AG04449 (cell line): ENCODE results near the gene RDH8.

Experiments
- CTCF ChIA-PET: fragments of 350-600 bp; formaldehyde crosslinking; extraction: SDS; loops from one replicate; lab custom pipeline; 2021; ENCODE audit warnings: antibody characterized with exemption; lab: Yijun Ruan, JAX
- POLR2A ChIA-PET: fragments of 400-600, 350-600 bp; formaldehyde crosslinking; extraction: SDS; loops from one replicate; lab custom pipeline; 2020; ENCODE audit warnings: antibody characterized with exemption, inconsistent platforms; lab: Yijun Ruan, JAX
- DNase-seq: peaks from one replicate; pipeline ENCODE4 v3.0.0-alpha.2; 2010; ENCODE audit warnings: low read depth, low spot score
- H3K4me3 ChIP-seq: 2 replicates; pipeline ENCODE4 v1.5.1; 2011; ENCODE audit warnings: low read depth, mild to moderate bottlenecking, control low read depth, low read length
- TF ChIP-seq, protein P1 (sequence below): IDR thresholded peaks from one replicate; pipeline ENCODE4 v1.5.1; 2011; ENCODE audit warnings: mild to moderate bottlenecking, moderate library complexity, low read length, control low read depth, inconsistent platforms; ENCODE audit not compliant: insufficient read depth; ENCODE audit errors: missing control alignments

The RDH8 gene

GRCh38 chr19:10049626-10050025 is 36.3 kb downstream of the RDH8 start:
- no peak for DNase-seq
- CTCF ChIA-PET, result no interaction called here
- no peak overlapping the region for H3K4me3 ChIP-seq
- POLR2A ChIA-PET, result no interaction called here
- TF ChIP-seq, protein P1, sequence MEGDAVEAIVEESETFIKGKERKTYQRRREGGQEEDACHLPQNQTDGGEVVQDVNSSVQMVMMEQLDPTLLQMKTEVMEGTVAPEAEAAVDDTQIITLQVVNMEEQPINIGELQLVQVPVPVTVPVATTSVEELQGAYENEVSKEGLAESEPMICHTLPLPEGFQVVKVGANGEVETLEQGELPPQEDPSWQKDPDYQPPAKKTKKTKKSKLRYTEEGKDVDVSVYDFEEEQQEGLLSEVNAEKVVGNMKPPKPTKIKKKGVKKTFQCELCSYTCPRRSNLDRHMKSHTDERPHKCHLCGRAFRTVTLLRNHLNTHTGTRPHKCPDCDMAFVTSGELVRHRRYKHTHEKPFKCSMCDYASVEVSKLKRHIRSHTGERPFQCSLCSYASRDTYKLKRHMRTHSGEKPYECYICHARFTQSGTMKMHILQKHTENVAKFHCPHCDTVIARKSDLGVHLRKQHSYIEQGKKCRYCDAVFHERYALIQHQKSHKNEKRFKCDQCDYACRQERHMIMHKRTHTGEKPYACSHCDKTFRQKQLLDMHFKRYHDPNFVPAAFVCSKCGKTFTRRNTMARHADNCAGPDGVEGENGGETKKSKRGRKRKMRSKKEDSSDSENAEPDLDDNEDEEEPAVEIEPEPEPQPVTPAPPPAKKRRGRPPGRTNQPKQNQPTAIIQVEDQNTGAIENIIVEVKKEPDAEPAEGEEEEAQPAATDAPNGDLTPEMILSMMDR, result no peak

GRCh38 chr19:10052602-10053360 is 39.5 kb downstream of the RDH8 start:
- CTCF ChIA-PET, result interaction anchor here (0.5 kb wide), 1 partner anchor 21 kb away, joined by 3 read pairs; no protein-coding TSS in a partner anchor

DNA sequence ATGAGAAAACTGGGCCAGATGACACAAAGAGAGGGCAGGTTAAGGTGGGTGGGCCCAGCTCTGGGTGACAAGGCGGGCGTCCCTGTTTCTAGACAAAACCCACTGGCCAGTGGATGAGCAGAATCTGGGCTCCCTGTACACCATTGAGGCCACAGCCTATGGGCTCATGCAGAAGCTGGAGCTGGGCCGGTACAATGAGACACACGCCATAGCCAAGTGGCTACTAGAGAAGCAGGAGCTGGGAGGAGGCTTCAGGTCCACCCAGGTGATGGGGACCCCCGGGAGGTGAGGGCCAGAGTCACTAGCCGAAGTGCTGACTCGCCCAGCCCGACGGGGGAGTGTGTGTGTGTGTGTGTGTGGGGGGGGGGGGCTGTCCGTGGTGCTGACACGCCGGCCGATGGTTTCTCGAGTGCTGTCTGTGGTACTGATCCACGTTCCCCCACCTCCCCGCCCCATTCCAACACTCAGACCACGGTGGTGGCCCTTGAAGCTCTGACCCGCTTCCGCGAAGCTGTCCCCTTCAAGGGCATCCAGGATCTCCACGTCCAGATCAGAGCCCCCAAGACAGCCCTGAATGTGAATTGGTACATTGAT is 48.5 kb downstream of the RDH8 start:
- no peak overlapping the region for H3K4me3 ChIP-seq
- POLR2A ChIA-PET, result no interaction called here
- TF ChIP-seq, protein P1, result no peak
- CTCF ChIA-PET, result no interaction called here
- no peak for DNase-seq

More at GRCh38 chr19:10052602-10053360, 39.5 kb downstream of the RDH8 start:
- no peak for DNase-seq
- POLR2A ChIA-PET, result no interaction called here
- TF ChIP-seq, protein P1, result no peak
- no peak overlapping the region for H3K4me3 ChIP-seq

DNA sequence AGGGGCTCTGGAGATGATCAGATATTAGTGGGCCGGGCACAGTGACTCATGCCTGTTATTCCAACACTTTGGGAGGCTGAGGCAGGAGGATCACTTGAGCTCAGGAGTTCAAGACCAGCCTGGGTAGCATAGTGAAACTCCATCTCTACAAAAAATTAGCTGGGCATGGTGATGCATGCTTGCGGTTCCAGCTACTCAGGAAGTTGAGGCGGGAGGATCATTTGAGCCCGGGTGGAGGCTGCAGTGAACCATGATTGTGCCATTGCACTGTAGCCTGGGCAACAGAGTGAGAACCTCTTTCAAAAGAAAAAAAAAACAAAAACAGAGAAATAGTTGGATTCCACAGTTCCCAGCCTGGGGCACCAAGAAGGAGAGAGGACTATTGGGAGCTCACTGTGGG is 54.9 kb downstream of the RDH8 start:
- no peak for DNase-seq
- ChIA-PET POLR2A (no interaction called here), CTCF (interaction anchor here (1.1 kb wide), 1 partner anchor 137 kb away, joined by 5 read pairs; no protein-coding TSS in a partner anchor)
- no peak overlapping the region for H3K4me3 ChIP-seq
- TF ChIP-seq, protein P1, result no peak

DNA sequence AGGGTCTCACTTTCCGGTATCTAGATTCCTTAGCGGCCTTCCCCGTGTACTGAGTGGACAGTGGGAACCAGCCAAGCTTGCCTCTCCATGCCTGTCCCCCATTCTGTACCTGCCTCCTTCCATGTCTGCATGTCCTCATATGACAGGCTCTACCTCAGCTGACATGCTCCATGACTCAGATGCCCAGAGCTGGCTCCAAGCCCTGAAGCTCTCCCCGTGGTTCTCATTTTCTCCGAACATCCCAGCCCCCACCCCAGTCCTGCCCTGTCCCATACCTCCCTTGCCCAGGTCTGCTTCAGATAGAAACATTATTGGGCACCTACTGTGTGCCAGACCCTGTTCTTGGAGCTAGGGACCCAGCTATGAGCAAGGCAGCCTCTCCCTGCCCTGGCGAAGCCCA is 55.8 kb downstream of the RDH8 start:
- no peak for DNase-seq
- CTCF ChIA-PET, result interaction anchor here (0.7 to 1.1 kb wide), 3 partner anchors 30 to 138 kb away, joined by 3 to 5 read pairs (median 5); no protein-coding TSS in a partner anchor
- TF ChIP-seq, protein P1, result no peak
- no peak overlapping the region for H3K4me3 ChIP-seq
- POLR2A ChIA-PET, result no interaction called here

DNA sequence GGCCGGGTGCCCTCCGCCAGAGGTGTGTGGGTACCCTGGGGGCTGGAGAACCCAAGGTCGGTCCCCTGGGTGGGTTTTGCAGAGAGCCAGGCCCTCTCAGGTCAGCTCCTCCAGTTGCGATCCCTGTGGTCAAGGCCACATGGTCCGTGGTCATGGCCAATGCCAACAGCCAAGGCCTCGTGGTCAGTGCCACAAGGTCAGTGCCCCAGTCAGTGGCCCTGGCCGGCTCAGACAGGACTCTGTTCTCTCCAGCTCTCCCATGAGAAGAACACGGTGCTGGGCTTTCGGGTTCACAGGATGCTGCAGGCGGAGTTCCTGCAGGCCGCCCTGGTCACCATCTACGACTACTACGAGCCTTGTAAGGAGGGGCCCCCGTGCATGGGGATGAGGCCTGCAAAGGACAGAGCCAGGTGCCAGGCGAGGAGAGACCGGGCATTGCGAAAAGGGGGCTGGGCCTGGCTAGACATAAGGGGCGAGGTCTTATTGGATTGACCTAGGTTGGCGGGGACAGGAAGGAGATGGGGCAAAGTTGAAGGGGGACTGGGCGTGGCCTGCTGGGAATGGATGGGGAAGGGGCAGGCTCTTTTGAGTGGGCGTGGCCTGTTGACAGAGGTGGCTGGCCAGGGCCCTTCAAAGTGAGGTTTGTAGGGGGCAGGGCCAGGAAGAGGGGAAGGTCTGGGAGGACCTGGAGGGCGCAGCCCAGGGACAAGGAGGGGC is 57.6 kb downstream of the RDH8 start:
- POLR2A ChIA-PET, result no interaction called here
- CTCF ChIA-PET, result no interaction called here
- TF ChIP-seq, protein P1, result no peak
- DNase-seq, result no peak
- no peak overlapping the region for H3K4me3 ChIP-seq
